GM18858 (cell line): ENCODE measurements around the gene NEIL3.
A peak's percentile ranks its signal among the peaks of the same experiment; 100 is the strongest.
"Not testable (repeated sequence)": the region's sequence is repeated elsewhere in the genome, so short reads cannot be mapped to it uniquely, and the experiment has no call there.

Experiments
- ATAC-seq: cut with Tn5 transposase; IDR thresholded peaks from one replicate; pipeline ENCODE4 v1.9.1; 2021; ENCODE audit not compliant: unreplicated experiment

NEIL3 gene

GRCh38 chr4:177301126-177301639 is 8.5 kb upstream of the NEIL3 start:
- no peak for ATAC-seq

DNA sequence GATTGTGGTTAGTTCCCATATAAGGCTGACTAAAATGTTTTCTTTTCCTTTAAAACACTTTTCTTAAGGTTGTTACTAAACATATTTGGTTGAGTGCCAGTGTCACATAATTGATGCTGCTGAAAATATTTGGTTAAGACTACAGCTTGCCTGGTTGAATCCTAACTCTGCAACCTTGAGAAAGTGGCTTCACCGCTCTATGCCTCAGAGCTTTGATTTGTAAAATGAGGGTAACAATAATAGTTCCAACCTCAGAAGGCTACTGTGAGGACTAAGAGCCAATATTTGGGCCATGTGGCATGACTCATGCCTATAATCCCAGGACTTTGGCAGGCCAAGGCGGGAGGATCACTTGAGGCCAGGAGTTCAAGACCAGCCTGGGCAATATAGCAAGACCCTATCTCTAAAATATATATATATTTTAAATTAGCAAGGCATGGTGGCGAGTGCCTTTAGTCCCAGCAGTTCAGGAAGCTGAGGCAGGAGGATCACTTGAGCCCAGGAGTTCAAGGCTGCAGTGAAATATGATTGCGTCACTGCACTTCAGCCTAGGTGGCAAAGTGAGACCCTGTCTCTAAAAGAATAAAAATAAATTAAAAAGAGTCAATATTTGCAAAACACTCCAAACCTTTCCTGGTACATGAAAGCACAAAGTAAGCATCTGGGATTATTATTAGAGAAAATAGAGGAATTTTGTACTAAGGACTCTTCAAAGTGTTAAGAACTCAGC is 7.1 kb upstream of the NEIL3 start:
- no peak for ATAC-seq

- no peak for ATAC-seq
Observed at GRCh38 chr4:177304094-177304493, 5.6 kb upstream of the NEIL3 start.

GRCh38 chr4:177304864-177305263 is 4.8 kb upstream of the NEIL3 start:
- not testable (repeated sequence) for ATAC-seq

GRCh38 chr4:177308125-177308524 is 1.5 kb upstream of the NEIL3 start:
- no peak for ATAC-seq

- ATAC-seq = no peak
Observed at GRCh38 chr4:177308847-177309521, 690 bp upstream of the NEIL3 start.

GRCh38 chr4:177311589-177311988 is 1.9 kb downstream of the NEIL3 start:
- no peak for ATAC-seq

GRCh38 chr4:177313263-177313662 is 3.6 kb downstream of the NEIL3 start:
- no peak for ATAC-seq

- peak; percentile 38 for ATAC-seq
Observed at GRCh38 chr4:177315767-177316464, 6.2 kb downstream of the NEIL3 start.

GRCh38 chr4:177320721-177321120 is 11.0 kb downstream of the NEIL3 start:
- ATAC-seq = no peak

- no peak for ATAC-seq
Observed at GRCh38 chr4:177321647-177322046, 12.0 kb downstream of the NEIL3 start.

- ATAC-seq = no peak
Observed at GRCh38 chr4:177322266-177322665, 12.6 kb downstream of the NEIL3 start.

DNA sequence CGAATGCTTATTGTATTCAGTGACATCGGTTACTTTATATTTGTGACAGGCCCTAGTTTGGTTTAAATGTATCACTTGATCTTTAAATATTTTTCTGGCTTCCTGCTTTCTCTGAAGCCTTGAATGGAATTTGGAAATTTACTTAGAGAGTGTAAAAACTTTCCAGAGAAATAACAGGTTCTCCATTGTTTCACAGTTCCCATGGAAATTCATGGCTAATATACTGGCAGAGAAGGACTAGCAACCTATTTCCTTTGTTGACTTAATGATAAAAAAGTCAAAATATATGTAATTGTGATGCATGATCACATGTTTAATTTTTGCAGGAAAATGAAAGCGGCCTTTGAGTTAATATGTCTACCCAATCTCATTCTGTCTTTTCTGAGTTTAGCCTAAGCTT is 13.2 kb downstream of the NEIL3 start:
- no peak for ATAC-seq

GRCh38 chr4:177323416-177323815 is 13.7 kb downstream of the NEIL3 start:
- ATAC-seq = no peak

DNA sequence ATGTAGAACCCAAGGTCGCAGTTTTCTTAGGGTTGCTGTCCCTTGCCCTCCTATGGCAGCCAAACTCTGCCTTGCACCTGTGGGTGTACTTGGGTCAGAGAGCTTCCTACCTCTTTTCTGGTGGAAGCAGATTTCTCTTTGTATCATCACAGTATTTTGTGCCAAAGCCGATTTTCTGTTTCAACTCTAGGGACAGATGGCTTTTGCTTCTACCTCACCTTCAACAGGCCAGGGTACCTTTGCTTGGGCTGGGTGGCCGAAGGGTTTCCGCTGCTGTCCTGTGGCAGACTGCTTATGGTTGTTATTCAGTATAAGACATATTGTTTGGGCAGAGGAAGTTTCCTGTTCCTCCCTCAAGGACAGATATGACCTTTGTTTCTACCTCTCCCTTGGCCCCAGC is 22.4 kb downstream of the NEIL3 start:
- no peak for ATAC-seq

- peak; percentile 96 for ATAC-seq
Observed at GRCh38 chr4:177339477-177340374, 30.1 kb downstream of the NEIL3 start.

DNA sequence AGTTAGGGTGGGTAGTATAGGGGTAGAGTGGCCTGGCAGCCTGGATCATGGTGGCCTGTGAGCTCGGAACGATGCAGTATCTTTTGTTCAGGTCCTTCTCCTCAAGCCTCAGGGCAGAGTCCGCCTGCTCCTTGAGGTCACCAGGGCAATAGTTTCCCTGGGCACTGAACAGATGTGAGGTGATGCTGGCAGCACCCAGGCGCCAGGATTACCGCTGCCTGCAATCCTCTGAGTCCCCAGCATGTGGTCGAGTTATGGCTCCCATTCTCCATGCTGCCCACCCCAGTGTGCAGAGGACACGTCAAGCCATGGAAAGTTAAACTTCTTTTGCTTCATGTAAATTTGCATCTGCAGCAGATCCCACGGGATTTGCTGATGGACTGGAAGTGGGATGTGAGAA is 38.7 kb downstream of the NEIL3 start:
- no peak for ATAC-seq

- no peak for ATAC-seq
Observed at GRCh38 chr4:177349191-177349590, 39.5 kb downstream of the NEIL3 start.

- ATAC-seq = no peak
Observed at GRCh38 chr4:177351622-177352244, 42.1 kb downstream of the NEIL3 start.

DNA sequence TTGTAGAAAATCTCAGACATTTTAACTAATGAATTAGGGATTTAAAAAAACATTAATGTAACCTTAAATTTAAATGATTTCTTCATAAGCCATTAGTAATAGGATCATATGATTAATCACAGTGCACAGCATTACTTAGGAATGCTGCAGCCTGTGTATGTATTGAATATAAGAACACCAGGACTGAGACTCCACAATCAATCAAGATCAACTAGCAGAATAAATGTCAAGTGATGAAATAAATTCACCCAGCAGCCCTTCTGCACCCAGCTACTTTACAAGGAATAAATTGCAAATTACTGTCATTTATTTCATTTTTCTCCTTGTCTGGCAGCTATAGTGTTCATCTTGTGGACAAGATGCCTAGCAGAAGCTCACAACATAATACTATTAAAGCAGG is 46.5 kb downstream of the NEIL3 start:
- no peak for ATAC-seq
